ENCODE results near the gene DTX2.
A peak's percentile ranks its signal among the peaks of the same experiment; 100 is the strongest.
"Not testable (repeated sequence)": the region's sequence is repeated elsewhere in the genome, so short reads cannot be mapped to it uniquely, and the experiment has no call there.

The DTX2 gene

GRCh38 chr7:76513817-76514799 lies 52.6 kb downstream of the DTX2 start:
- no peak for DNase-seq

- DNase-seq: no peak
These were observed 53.6 kb downstream of the DTX2 start for GRCh38 chr7:76514926-76515771.

- peak; percentile 37 for DNase-seq
These were observed 54.5 kb downstream of the DTX2 start for GRCh38 chr7:76515999-76516443.

GRCh38 chr7:76516932-76517331 lies 55.4 kb downstream of the DTX2 start:
- DNase-seq: not testable (repeated sequence)

- not testable (repeated sequence) for DNase-seq
These were observed 64.7 kb downstream of the DTX2 start for GRCh38 chr7:76526183-76526582.

- not testable (repeated sequence) for DNase-seq
These were observed 70.1 kb downstream of the DTX2 start for GRCh38 chr7:76531643-76532042.

- not testable (repeated sequence) for DNase-seq
These were observed 81.7 kb downstream of the DTX2 start, which contains the start of gene SPDYE16 for GRCh38 chr7:76543197-76543596. Gene SPDYE16 (minus strand): TSS chr7:76543297. CDS start chr7:76541459, 1,838 bp downstream.

- peak; percentile 63 for DNase-seq
These were observed 87.7 kb downstream of the DTX2 start for GRCh38 chr7:76549025-76549854.

- not testable (repeated sequence) for DNase-seq
These were observed 88.3 kb downstream of the DTX2 start for GRCh38 chr7:76549855-76550248.

GRCh38 chr7:76551992-76552391 lies 90.5 kb downstream of the DTX2 start:
- DNase-seq: not testable (repeated sequence)

Data from effector CD8-positive, alpha-beta T cell (primary cell).